ENCODE measurements around the gene EXOC1L.

The EXOC1L gene

DNA sequence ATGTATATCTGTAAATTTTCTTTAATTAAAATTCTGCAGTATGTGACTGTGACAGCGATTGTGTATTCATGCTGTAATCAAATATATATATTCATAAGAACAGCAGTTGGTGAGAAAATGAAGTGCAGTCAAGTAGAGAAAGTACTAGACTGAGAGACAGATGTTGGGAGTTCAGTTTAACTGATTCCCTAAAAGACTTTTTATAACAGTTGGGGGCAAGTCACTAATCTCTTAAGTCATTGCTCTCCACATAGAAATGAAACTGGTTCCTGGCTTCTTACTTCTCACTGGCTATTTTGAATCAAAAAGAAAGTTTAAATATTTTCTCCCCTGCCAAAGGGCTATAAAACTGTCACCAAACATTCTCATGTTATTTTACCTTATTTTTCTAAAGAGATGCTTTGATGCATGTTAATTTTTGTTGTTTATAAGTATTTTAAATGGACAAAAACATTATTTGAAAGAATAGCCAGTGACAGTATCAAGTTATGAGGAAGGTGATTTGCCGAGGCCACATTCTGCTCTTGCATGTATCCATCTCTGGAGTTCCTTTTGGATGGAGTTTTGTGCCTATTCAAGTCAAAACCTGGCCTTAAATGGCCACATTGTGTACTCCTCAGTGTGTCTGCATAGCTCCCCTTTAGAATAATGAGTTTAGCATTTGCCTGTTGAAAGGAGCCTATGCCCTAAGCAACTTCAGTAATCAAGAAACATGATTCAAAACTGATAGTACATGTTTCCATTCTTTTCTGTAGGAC is 64.7 kb downstream of the EXOC1L start:
- DNase-seq, result no peak

DNA sequence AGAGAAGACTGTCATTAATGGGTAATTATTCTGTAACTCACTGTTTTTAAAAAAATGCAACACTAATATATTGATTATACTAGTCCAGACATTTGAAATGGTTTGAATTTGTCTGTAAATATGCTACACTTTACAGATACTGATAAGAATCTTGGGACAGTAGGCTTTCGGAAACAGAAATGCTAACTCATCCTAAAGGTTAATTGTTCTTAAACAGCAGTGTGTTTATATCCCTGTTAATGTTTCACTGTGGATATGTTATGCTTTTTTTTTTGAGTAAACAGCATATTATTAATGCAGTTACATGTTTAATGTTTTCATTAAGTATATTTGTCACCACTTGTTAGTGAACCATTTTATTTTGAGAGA is 65.2 kb downstream of the EXOC1L start:
- DNase-seq, result no peak

Measured in fibroblast of skin of scalp (primary cell).